ENCODE measurements around the gene HTD2.
A peak's percentile ranks its signal among the peaks of the same experiment; 100 is the strongest.

HTD2 gene

DNA sequence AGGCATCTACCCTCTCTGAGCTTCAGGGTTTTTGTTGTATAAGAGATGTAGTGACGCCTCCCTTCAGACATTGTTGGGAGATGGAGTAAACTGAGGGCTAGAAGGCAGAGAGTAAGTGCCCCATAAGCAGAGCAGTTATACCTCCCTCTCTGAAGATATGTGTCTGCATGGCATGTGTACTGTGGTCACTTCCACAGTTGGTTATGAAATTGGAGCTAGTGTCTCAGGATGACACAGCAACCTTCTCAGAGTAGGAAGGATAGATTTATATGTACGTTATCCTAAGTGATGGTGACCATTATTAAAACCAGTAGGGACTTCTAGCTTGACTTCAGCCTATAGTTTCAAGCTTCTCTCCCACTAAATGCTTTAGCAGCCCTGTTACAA, 44.3 kb downstream of the HTD2 start:
- ATAC-seq (no peak), DNase-seq (no peak)
- Mint-ChIP-seq H3K27ac (no peak overlapping the region), H3K36me3 (ENCODE audit: low read depth) (peaks cover 18% of the 10 kb centered on the region), H3K9me3 (no peaks in the 10 kb centered on the region), H3K4me3 (no peak overlapping the region), H3K27me3 (no peaks in the 10 kb centered on the region), H3K4me1 (peaks cover 83% of the 10 kb centered on the region)

DNA sequence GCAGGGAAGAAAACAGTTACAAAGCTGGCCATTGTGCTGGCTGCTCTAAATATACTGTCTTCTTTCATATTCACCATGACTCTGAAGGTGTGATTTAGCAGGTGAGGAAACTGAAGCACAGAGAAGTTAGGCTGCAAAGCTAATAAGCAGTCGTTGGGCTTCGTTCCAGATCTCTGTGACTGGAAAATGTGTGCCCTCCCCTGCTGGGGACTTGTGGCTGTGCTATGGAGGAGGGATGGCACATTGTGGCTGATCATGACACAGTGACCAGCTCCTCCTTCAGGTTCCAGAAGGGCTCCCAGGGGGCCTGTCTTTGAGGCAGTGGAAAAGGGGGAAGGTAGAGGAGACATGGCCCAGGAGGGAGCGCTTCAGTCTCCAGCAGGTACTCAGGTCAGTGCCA, 45.6 kb downstream of the HTD2 start:
- ATAC-seq: no peak
- no peak for DNase-seq
- Mint-ChIP-seq H3K4me3 (no peak overlapping the region), H3K27ac (no peak overlapping the region), H3K36me3 (ENCODE audit: low read depth) (peaks cover 17% of the 10 kb centered on the region), H3K27me3 (no peaks in the 10 kb centered on the region), H3K4me1 (peaks cover 85% of the 10 kb centered on the region), H3K9me3 (no peaks in the 10 kb centered on the region)

DNA sequence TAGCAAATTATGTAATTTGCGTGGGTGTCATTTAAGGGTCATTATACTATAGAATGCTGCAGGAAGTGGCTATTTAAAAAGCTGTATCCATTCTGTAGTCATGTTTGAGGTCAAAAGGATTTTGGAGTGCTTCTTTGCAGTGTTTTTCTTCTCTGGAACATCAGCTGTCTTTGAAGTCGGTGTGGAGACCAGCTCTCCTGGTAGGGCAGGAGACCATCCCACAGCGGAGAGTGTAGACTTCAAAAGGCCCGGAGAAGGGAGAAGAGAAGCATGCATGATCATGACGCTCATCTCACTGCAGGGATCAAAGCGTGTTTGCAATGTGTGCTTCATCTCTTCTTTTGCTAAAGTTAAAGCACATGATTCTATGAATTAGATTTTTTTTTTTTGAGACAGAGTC, 46.3 kb downstream of the HTD2 start:
- Mint-ChIP-seq H3K9me3 (no peaks in the 10 kb centered on the region), H3K36me3 (ENCODE audit: low read depth) (peaks cover 15% of the 10 kb centered on the region), H3K27ac (no peak overlapping the region), H3K4me3 (no peak overlapping the region), H3K4me1 (peaks cover 85% of the 10 kb centered on the region), H3K27me3 (no peaks in the 10 kb centered on the region)
- DNase-seq (no peak), ATAC-seq (no peak)

DNA sequence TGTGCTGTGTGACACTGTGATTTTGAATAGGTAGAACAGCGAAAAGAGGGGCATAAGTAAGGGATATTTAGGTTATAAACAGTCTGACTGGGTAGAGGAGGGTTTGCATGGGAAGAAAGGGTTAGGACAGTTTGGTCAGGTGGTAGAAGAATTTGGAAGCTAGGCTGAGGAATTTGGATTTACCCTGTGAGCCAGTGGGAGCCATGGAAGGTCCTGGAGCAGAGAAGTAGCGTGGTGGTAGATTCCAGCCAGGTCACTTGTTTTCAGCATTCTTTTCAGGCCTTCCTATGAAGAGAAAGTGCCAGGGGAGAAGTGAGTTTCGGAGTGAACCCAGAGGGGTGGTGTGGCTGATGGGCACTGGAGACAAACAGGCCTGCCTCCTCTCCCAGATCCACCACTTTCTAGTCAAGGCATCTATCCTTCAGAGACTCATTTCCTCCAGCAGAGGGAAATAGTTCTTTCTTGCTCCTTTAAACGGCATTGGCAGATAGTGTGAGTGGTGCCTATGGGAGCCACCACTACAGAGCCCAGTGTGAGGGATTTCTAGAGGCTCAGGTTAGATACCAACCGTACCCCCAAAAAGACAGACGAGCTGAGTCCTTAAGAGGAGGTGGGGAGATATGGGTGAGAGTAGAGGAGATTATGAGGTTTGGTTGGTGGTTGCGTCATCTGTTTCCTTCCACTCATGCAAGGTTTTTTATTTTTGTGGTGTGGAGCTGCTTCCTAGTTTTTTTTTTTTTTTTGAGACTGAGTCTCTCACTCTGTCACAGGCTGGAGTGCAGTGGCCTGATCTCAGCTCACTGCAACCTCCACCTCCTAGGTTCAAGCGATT, 47.6 kb downstream of the HTD2 start:
- Mint-ChIP-seq H3K27me3 (no peaks in the 10 kb centered on the region), H3K4me3 (peak overlapping the region; percentile 53), H3K36me3 (ENCODE audit: low read depth) (peaks cover 8% of the 10 kb centered on the region), H3K9me3 (no peaks in the 10 kb centered on the region), H3K4me1 (peaks cover 88% of the 10 kb centered on the region), H3K27ac (peak overlapping the region; percentile 78)
- DNase-seq (no peak), ATAC-seq (peak; percentile 42)

DNA sequence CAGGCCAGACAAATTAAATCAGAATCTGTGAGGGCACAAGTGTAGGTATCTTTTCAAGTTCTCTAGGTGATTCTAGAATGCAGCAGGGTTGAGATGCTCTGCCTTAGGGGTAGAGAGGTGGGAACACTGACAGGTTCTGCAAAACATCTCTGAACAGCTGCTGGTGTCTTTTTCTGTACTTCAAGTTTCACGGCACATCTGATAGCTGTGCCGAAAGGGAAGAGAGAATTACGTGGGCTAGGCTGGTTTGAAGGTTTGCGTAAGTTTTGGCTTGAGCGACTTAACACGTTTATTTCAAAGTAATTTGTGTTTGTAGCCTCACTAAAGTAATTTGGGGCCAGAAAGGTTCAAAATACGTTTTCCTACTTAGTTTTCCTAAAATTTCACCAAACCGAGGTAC, 48.9 kb downstream of the HTD2 start:
- Mint-ChIP-seq H3K9me3 (no peaks in the 10 kb centered on the region), H3K4me1 (peaks cover 80% of the 10 kb centered on the region), H3K36me3 (ENCODE audit: low read depth) (peaks cover 5% of the 10 kb centered on the region), H3K27me3 (no peaks in the 10 kb centered on the region), H3K27ac (peak overlapping the region; percentile 78), H3K4me3 (no peak overlapping the region)
- no peak for ATAC-seq
- no peak for DNase-seq

DNA sequence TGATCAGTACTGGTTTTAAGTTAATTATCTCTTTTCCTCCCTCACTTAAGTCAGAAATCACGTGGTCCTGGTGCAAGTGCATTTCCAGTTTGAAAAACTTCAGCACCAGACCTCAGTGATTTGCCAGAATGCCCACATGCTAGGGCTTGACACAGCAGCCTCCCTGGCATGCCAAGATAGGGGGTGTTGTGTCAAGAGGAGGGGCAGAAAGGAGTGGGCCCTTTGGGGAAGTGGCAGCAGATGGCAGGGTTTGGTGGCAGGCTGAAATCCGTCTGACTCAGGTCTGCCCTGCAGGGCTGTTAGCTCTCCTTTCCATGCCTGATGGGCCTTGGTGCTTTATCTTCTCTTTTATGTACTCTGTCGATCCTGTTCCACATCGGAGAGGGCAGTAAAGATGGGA, 49.7 kb downstream of the HTD2 start:
- H3K4me3 Mint-ChIP-seq: no peak overlapping the region
- DNase-seq: no peak
- H3K36me3 Mint-ChIP-seq (ENCODE audit: low read depth): peaks cover 5% of the 10 kb centered on the region
- H3K4me1 Mint-ChIP-seq: peaks cover 72% of the 10 kb centered on the region
- no peaks in the 10 kb centered on the region for H3K9me3 Mint-ChIP-seq
- peak overlapping the region; percentile 60 for H3K27ac Mint-ChIP-seq
- no peaks in the 10 kb centered on the region for H3K27me3 Mint-ChIP-seq
- ATAC-seq: no peak

DNA sequence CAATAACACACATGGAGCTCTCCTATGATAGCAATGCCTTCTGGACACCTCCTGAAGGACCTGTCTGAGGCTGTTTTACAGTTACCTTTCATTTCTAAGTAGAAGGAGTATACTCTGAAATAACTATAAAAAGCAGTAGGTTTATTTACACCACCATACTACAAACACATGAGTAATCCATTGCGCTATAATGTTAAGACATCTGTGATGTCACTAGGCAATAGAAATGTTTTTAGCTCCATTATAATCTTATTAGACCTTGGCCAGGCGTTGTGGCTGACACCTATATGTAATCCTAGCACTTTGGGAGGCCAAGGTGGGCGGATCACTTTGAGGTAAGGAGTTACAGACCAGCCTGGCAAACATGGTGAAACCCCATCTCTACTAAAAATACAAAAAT, 51.1 kb downstream of the HTD2 start:
- ATAC-seq: peak; percentile 21
- peak; percentile 41 for DNase-seq
- H3K36me3 Mint-ChIP-seq (ENCODE audit: low read depth): peaks cover 5% of the 10 kb centered on the region
- no peaks in the 10 kb centered on the region for H3K27me3 Mint-ChIP-seq
- H3K4me1 Mint-ChIP-seq: peaks cover 65% of the 10 kb centered on the region
- peak overlapping the region; percentile 90 for H3K27ac Mint-ChIP-seq
- H3K9me3 Mint-ChIP-seq: no peaks in the 10 kb centered on the region
- H3K4me3 Mint-ChIP-seq: peak overlapping the region; percentile 40

DNA sequence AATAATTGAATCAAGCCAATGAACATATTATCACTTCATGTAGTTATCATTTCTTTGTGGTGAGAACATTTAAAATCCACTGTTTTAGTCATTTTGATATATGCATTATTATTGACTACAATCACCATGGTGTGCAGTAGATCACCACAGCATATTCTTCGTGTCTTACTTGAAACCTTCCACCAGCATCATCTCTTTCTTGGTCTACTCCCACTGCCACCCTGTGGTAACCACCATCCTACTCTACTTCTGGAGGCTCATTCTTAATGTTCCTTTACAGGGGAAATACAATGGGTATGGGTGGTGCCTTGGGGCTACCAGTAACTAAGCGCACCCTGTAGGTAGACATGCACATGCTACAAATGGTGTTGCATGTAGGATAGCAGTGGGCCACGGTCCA, 51.8 kb downstream of the HTD2 start:
- no peak overlapping the region for H3K4me3 Mint-ChIP-seq
- ATAC-seq: peak; percentile 86
- no peaks in the 10 kb centered on the region for H3K27me3 Mint-ChIP-seq
- peak overlapping the region; percentile 90 for H3K27ac Mint-ChIP-seq
- H3K9me3 Mint-ChIP-seq: no peaks in the 10 kb centered on the region
- H3K4me1 Mint-ChIP-seq: peaks cover 60% of the 10 kb centered on the region
- H3K36me3 Mint-ChIP-seq (ENCODE audit: low read depth): peaks cover 5% of the 10 kb centered on the region
- DNase-seq: no peak

DNA sequence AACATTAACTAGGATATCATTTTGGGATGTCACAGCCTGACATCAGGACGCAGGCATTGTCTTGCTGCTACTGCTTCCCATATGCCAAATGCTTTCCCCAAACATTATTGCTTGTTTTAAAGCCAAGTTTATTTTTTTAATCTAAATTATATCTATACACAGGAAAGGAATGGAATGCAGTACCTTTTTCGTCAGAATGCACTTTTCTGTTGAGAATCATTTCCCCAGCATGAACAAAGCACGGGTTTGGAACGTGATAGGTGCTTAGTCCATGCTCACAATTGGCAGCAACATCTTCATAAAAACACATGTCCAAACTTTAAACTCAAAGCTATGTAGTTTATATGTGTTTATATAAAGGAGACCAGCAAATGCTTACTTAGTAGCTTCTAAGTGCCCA, 52.5 kb downstream of the HTD2 start:
- peaks cover 55% of the 10 kb centered on the region for H3K4me1 Mint-ChIP-seq
- DNase-seq: no peak
- peak overlapping the region; percentile 90 for H3K27ac Mint-ChIP-seq
- no peaks in the 10 kb centered on the region for H3K9me3 Mint-ChIP-seq
- ATAC-seq: no peak
- no peaks in the 10 kb centered on the region for H3K27me3 Mint-ChIP-seq
- H3K36me3 Mint-ChIP-seq (ENCODE audit: low read depth): peaks cover 3% of the 10 kb centered on the region
- H3K4me3 Mint-ChIP-seq: no peak overlapping the region

DNA sequence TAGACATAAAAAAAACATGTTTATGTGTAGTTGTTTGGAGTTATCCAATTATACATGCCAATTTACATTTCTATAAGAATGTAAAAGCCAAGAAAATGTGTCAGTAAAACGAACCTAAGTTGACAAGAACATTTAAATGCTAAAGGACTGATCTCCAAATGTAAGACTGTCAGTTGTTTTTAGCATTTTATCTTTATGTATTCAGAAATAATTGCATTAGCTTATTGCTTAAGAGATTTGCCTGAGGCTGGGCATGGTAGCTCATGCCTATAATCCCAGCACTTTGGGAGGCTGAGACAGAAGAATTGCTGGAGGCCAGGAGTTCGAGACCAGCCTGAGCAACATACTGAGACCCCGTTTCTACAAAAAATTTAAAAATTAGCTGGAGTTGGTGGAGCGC, 53.3 kb downstream of the HTD2 start:
- Mint-ChIP-seq H3K27ac (no peak overlapping the region), H3K4me1 (peaks cover 51% of the 10 kb centered on the region), H3K36me3 (ENCODE audit: low read depth) (peaks cover 3% of the 10 kb centered on the region), H3K27me3 (no peaks in the 10 kb centered on the region), H3K9me3 (peaks cover 3% of the 10 kb centered on the region), H3K4me3 (no peak overlapping the region)
- DNase-seq (no peak), ATAC-seq (no peak)

DNA sequence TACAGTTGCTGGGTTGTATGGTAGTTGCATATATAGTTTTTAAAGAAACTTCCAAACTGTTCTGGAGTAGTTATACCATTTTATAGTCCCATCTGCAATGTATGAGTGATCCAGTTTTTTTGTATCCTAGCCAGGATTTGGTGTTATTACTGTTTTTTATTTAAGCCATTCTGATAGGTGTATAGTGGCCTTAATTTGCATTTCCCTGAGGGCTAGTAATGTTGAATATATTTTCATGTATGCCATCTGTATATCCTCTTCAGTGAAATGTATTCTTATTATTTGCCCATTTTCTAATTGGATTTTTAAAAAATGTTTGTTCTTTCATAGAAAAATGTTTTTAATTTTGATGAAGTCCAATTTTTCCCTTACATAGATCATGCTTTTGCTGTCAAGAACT, 55.5 kb downstream of the HTD2 start:
- Mint-ChIP-seq H3K27ac (no peak overlapping the region), H3K4me1 (peaks cover 53% of the 10 kb centered on the region), H3K27me3 (no peaks in the 10 kb centered on the region), H3K9me3 (peaks cover 9% of the 10 kb centered on the region), H3K36me3 (ENCODE audit: low read depth) (peaks cover 7% of the 10 kb centered on the region), H3K4me3 (no peak overlapping the region)
- ATAC-seq (no peak), DNase-seq (no peak)

DNA sequence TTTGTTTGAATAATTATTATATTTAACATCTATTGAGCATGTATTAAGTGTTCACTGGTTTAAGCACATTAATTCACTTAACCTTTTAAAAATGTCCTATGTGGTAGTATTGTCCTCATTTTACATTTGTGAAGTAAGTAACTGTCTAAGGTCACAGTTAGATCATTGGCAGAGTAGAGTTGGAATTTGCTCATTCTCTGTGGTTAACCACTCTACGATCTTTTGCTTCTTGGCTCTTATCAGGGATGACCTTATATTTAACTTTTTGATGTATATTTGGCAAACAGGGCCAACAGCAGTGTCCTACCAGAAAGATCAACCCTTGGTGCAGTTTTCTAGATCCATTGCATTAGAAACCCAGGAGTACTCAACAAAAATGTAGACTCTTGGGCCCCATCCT, 60.4 kb downstream of the HTD2 start:
- Mint-ChIP-seq H3K4me3 (peak overlapping the region; percentile 18), H3K9me3 (peaks cover 9% of the 10 kb centered on the region), H3K27ac (peak overlapping the region; percentile 63), H3K4me1 (peaks cover 33% of the 10 kb centered on the region), H3K36me3 (ENCODE audit: low read depth) (peaks cover 15% of the 10 kb centered on the region), H3K27me3 (no peaks in the 10 kb centered on the region)
- ATAC-seq: peak; percentile 87
- no peak for DNase-seq

DNA sequence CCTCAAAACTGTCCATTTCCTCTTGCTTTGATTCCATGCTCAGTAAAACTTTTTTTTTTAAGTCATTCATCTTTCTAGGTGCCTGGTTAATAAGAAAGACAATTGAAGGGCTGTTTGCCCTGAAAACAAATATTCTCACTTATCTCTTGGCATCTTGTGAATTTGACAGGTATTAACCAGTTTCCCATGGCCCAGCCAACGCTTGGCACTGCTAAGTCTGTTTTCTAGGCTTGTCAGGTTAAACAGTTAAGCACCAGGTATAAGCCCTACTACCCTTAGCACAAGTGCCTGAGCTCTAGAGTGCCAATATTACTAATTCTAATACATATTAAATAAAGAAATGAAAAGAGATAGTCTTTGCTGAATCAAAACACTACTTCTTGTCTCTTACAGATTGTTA, 62.7 kb downstream of the HTD2 start:
- Mint-ChIP-seq H3K36me3 (ENCODE audit: low read depth) (peaks cover 17% of the 10 kb centered on the region), H3K27ac (no peak overlapping the region), H3K27me3 (no peaks in the 10 kb centered on the region), H3K4me1 (peaks cover 27% of the 10 kb centered on the region), H3K9me3 (peaks cover 8% of the 10 kb centered on the region), H3K4me3 (no peak overlapping the region)
- DNase-seq: no peak
- no peak for ATAC-seq

Data from activated naive CD8-positive, alpha-beta T cell treated with anti-CD3 and anti-CD28 coated beads, Interleukin-2, amount 50 U/mL, for 24 hours (primary cell).